Measurements from ENCODE around the gene FGF12.

Gene FGF12

DNA sequence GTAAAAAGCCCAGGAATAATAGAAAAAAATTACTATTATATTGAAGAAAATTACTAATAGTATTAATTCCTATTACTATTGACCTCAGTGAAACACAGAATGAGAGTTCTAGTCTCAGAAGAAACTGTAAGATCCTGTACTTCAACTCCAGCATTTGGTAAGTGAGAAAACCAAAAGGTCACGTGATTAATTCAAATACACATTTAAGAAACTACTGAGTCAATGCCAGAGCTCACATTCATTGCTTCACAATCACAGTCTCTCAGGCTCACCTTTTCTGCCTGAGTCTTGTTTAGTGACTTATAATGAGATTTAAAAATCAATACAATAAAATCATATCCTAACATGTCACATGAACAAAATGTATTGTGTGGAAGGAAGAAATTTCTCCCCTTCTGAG lies 556.1 kb downstream of the FGF12 start:
- Histone ChIP-seq H3K4me1 (ENCODE audit: insufficient read depth, poor library complexity, severe bottlenecking) (peaks cover 6% of the 10 kb centered on the region), H3K36me3 (ENCODE audit: low read depth) (no peaks in the 10 kb centered on the region), H3K27me3 (ENCODE audit: insufficient read depth, poor library complexity, severe bottlenecking) (no peaks in the 10 kb centered on the region), H3K9me3 (ENCODE audit: severe bottlenecking) (no peaks in the 10 kb centered on the region), H3K4me3 (ENCODE audit: severe bottlenecking) (no peak overlapping the region), H3K27ac (ENCODE audit: poor library complexity, severe bottlenecking) (peak overlapping the region; percentile 40)
- DNase-seq (ENCODE audit: low spot score) (no peak), ATAC-seq (ENCODE audit: low read depth) (no peak)
- TF ChIP-seq, protein P1, sequence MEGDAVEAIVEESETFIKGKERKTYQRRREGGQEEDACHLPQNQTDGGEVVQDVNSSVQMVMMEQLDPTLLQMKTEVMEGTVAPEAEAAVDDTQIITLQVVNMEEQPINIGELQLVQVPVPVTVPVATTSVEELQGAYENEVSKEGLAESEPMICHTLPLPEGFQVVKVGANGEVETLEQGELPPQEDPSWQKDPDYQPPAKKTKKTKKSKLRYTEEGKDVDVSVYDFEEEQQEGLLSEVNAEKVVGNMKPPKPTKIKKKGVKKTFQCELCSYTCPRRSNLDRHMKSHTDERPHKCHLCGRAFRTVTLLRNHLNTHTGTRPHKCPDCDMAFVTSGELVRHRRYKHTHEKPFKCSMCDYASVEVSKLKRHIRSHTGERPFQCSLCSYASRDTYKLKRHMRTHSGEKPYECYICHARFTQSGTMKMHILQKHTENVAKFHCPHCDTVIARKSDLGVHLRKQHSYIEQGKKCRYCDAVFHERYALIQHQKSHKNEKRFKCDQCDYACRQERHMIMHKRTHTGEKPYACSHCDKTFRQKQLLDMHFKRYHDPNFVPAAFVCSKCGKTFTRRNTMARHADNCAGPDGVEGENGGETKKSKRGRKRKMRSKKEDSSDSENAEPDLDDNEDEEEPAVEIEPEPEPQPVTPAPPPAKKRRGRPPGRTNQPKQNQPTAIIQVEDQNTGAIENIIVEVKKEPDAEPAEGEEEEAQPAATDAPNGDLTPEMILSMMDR (IDR thresholded peaks at IDR 0.05; ENCODE audit: poor library complexity, severe bottlenecking) = no peak

DNA sequence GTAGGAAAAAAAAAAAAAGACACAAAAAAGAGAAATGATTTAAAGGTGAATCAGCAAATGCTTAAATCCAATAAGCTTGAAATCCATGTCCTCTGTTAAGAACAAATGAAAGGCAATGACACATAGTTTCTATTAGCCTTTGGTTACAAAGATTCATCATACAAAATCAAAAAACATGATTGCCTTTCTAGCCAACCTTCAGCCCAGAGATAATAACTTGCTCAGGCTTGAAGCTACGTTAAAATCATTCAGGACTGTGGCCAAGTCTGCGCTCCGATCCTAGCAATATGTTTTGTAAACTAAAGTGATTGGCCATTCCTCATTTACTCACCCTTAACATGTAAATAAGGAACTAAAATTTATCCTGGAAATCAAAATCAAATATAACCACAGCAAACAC lies 556.7 kb downstream of the FGF12 start:
- Histone ChIP-seq H3K36me3 (ENCODE audit: low read depth) (no peaks in the 10 kb centered on the region), H3K9me3 (ENCODE audit: severe bottlenecking) (no peaks in the 10 kb centered on the region), H3K27me3 (ENCODE audit: insufficient read depth, poor library complexity, severe bottlenecking) (no peaks in the 10 kb centered on the region), H3K4me1 (ENCODE audit: insufficient read depth, poor library complexity, severe bottlenecking) (peaks cover 6% of the 10 kb centered on the region), H3K4me3 (ENCODE audit: severe bottlenecking) (no peak overlapping the region), H3K27ac (ENCODE audit: poor library complexity, severe bottlenecking) (peak overlapping the region; percentile 40)
- DNase-seq (ENCODE audit: low spot score) (no peak), ATAC-seq (ENCODE audit: low read depth) (peak; percentile 64)
- TF ChIP-seq, protein P1 (IDR thresholded peaks at IDR 0.05; ENCODE audit: poor library complexity, severe bottlenecking) = no peak

DNA sequence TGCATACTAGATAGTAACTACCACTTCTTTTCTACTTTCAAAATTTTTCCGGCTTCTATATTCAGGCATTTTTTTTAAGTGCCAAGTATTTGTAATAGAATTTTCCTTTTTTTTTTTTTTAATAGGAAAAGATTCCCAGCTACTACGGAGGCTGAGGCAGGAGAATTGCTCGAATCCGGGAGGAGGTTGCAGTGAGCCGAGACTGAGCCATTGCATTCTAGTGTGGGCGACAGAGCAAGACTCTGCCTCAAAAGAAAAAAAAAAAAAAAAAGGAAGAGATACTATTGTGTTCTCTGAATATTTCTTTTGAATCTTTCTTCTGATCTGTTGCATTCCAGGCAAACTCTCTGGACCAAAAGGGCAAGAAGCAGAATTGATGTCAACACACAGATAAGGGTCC lies 557.3 kb downstream of the FGF12 start:
- TF ChIP-seq, protein P1 (IDR thresholded peaks at IDR 0.05; ENCODE audit: poor library complexity, severe bottlenecking) = no peak
- H3K4me1 ChIP-seq (ENCODE audit: insufficient read depth, poor library complexity, severe bottlenecking) = peaks cover 6% of the 10 kb centered on the region
- no peak overlapping the region for H3K4me3 ChIP-seq (ENCODE audit: severe bottlenecking)
- peak overlapping the region; percentile 40 for H3K27ac ChIP-seq (ENCODE audit: poor library complexity, severe bottlenecking)
- H3K27me3 ChIP-seq (ENCODE audit: insufficient read depth, poor library complexity, severe bottlenecking) = no peaks in the 10 kb centered on the region
- H3K36me3 ChIP-seq (ENCODE audit: low read depth) = no peaks in the 10 kb centered on the region
- no peaks in the 10 kb centered on the region for H3K9me3 ChIP-seq (ENCODE audit: severe bottlenecking)
- no peak for DNase-seq (ENCODE audit: low spot score)
- no peak for ATAC-seq (ENCODE audit: low read depth)

DNA sequence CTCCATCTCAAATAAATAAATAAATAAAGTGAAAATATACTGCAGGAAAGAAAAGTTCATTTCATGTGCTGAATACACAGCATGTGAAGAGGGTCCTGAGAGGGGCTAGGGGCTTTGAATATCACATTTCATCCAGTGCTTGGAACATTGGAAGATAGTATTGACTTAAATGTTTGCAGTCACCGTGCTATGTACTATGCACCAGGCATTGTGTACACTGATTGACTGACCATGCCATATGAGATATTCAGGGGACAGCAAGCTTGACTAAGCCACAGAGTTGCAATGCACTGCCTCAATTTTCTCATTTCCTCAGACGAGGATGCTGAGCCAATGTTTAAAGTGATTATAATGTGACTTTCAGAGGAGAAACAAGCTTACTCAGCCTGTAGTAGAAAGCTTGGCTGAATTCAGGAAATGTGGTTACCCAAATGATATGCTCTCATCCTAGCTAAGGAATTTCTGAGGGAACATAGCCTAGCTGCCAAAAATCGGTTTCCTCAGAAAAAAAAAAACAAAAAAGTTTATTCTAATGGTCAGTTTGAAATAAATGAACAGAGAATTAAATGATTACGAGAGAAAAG lies 557.9 kb downstream of the FGF12 start:
- Histone ChIP-seq H3K4me3 (ENCODE audit: severe bottlenecking) (no peak overlapping the region), H3K27me3 (ENCODE audit: insufficient read depth, poor library complexity, severe bottlenecking) (no peaks in the 10 kb centered on the region), H3K27ac (ENCODE audit: poor library complexity, severe bottlenecking) (no peak overlapping the region), H3K4me1 (ENCODE audit: insufficient read depth, poor library complexity, severe bottlenecking) (peaks cover 6% of the 10 kb centered on the region), H3K9me3 (ENCODE audit: severe bottlenecking) (no peaks in the 10 kb centered on the region), H3K36me3 (ENCODE audit: low read depth) (no peaks in the 10 kb centered on the region)
- TF ChIP-seq, protein P1 (IDR thresholded peaks at IDR 0.05; ENCODE audit: poor library complexity, severe bottlenecking) = no peak
- no peak for DNase-seq (ENCODE audit: low spot score)
- ATAC-seq (ENCODE audit: low read depth) = no peak; the same call in 2 of the 3 replicates

DNA sequence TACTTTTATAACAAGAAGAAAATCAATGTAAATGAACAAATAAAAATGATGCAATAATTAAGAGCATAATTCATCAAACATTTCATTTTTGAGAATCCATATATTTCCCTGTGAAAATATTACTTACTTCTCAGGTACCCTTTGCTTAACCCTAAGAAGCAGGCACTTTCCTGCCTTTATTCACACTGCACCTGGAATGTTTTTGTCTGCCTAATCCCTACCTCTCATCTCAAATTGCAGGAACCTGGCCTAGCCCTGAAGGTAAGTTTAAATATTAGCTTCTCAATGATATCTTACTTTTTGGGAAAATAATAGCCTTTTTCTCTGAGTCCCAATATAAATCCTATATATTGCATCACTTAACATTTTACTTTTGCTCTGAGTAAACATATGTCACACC lies 559.1 kb downstream of the FGF12 start:
- TF ChIP-seq, protein P1 (IDR thresholded peaks at IDR 0.05; ENCODE audit: poor library complexity, severe bottlenecking) = no peak
- H3K36me3 ChIP-seq (ENCODE audit: low read depth) = no peaks in the 10 kb centered on the region
- ATAC-seq (ENCODE audit: low read depth) (no peak), DNase-seq (ENCODE audit: low spot score) (no peak)
- H3K4me1 ChIP-seq (ENCODE audit: insufficient read depth, poor library complexity, severe bottlenecking) = peaks cover 6% of the 10 kb centered on the region
- H3K27me3 ChIP-seq (ENCODE audit: insufficient read depth, poor library complexity, severe bottlenecking) = no peaks in the 10 kb centered on the region
- H3K4me3 ChIP-seq (ENCODE audit: severe bottlenecking) = no peak overlapping the region
- no peaks in the 10 kb centered on the region for H3K9me3 ChIP-seq (ENCODE audit: severe bottlenecking)
- H3K27ac ChIP-seq (ENCODE audit: poor library complexity, severe bottlenecking) = no peak overlapping the region
